MM.1S (cell line): Measurements from ENCODE around the gene PSMC5.

Experiments
- CTCF ChIP-seq: fragments of 300-600 bp; sonication (generic); IDR thresholded peaks from 2 replicates; pipeline ENCODE4 v1.5.1; 2016; ENCODE audit warnings: antibody characterized with exemption, low read length, mixed read lengths
- EZH2phosphoT487 ChIP-seq: fragments of 300-600 bp; sonication (generic); IDR thresholded peaks from 2 replicates; pipeline ENCODE4 v1.6.1; 2018; ENCODE audit warnings: antibody characterized with exemption, low read length

GRCh38 chr17:63836811-63837210 is 9.6 kb downstream of the PSMC5 start:
- TF ChIP-seq CTCF (no peak), EZH2phosphoT487 (no peak)
